ENCODE results near the gene ACTBL2. TPM values are rescaled to one million over a fixed set of nuclear protein-coding genes. Genes with fewer than 3 reads are reported as not detected.

ACTBL2 gene
- total RNA-seq, 1 experiment from 2014 or later: not detected

GRCh38 chr5:57454896-57455295 lies 27.7 kb downstream of the ACTBL2 start:
- ATAC-seq (no peak), DNase-seq (ENCODE audit: low spot score) (no peak)
- Mint-ChIP-seq H3K4me3 (no peak overlapping the region), H3K36me3 (no peaks in the 10 kb centered on the region), H3K27me3 (ENCODE audit: low read depth) (no peaks in the 10 kb centered on the region), H3K4me1 (0 out of 2 replicates have a peak, but pooled peaks cover 6% of the 10 kb centered on the region), H3K9me3 (peaks cover 6% of the 10 kb centered on the region), H3K27ac (no peak overlapping the region)
- TF ChIP-seq EMX1 (CRISPR knock-in tag; IDR thresholded peaks at IDR 0.05): no peak
- TF ChIP-seq NR1H2 (CRISPR knock-in tag; IDR thresholded peaks at IDR 0.05): no peak
- TF ChIP-seq SMAD3 (CRISPR knock-in tag; IDR thresholded peaks at IDR 0.05; ENCODE audit: borderline replicate concordance): no peak
- TF ChIP-seq ZNF396 (CRISPR knock-in tag; IDR thresholded peaks at IDR 0.05; ENCODE audit: borderline replicate concordance): no peak
- TF ChIP-seq, protein P1, sequence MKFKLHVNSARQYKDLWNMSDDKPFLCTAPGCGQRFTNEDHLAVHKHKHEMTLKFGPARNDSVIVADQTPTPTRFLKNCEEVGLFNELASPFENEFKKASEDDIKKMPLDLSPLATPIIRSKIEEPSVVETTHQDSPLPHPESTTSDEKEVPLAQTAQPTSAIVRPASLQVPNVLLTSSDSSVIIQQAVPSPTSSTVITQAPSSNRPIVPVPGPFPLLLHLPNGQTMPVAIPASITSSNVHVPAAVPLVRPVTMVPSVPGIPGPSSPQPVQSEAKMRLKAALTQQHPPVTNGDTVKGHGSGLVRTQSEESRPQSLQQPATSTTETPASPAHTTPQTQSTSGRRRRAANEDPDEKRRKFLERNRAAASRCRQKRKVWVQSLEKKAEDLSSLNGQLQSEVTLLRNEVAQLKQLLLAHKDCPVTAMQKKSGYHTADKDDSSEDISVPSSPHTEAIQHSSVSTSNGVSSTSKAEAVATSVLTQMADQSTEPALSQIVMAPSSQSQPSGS (CRISPR knock-in tag; IDR thresholded peaks at IDR 0.05; ENCODE audit: borderline replicate concordance, low read depth): no peak
- no peak for TF ChIP-seq ZNF317 (CRISPR knock-in tag; IDR thresholded peaks at IDR 0.05; ENCODE audit: borderline replicate concordance, low read depth)
- no peak for TF ChIP-seq FOXP1 (CRISPR knock-in tag; IDR thresholded peaks at IDR 0.05; ENCODE audit: borderline replicate concordance)
- no peak for TF ChIP-seq ETV6 (CRISPR knock-in tag; IDR thresholded peaks at IDR 0.05)
- TF ChIP-seq TEAD1 (CRISPR knock-in tag; IDR thresholded peaks at IDR 0.05): no peak
- no peak for TF ChIP-seq USF2 (CRISPR knock-in tag; IDR thresholded peaks at IDR 0.05)
- TF ChIP-seq FOXJ3 (CRISPR knock-in tag; IDR thresholded peaks at IDR 0.05; ENCODE audit: borderline replicate concordance): no peak
- TF ChIP-seq, protein P2, sequence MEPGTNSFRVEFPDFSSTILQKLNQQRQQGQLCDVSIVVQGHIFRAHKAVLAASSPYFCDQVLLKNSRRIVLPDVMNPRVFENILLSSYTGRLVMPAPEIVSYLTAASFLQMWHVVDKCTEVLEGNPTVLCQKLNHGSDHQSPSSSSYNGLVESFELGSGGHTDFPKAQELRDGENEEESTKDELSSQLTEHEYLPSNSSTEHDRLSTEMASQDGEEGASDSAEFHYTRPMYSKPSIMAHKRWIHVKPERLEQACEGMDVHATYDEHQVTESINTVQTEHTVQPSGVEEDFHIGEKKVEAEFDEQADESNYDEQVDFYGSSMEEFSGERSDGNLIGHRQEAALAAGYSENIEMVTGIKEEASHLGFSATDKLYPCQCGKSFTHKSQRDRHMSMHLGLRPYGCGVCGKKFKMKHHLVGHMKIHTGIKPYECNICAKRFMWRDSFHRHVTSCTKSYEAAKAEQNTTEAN (CRISPR knock-in tag; IDR thresholded peaks at IDR 0.05): no peak
- TF ChIP-seq, protein P3, sequence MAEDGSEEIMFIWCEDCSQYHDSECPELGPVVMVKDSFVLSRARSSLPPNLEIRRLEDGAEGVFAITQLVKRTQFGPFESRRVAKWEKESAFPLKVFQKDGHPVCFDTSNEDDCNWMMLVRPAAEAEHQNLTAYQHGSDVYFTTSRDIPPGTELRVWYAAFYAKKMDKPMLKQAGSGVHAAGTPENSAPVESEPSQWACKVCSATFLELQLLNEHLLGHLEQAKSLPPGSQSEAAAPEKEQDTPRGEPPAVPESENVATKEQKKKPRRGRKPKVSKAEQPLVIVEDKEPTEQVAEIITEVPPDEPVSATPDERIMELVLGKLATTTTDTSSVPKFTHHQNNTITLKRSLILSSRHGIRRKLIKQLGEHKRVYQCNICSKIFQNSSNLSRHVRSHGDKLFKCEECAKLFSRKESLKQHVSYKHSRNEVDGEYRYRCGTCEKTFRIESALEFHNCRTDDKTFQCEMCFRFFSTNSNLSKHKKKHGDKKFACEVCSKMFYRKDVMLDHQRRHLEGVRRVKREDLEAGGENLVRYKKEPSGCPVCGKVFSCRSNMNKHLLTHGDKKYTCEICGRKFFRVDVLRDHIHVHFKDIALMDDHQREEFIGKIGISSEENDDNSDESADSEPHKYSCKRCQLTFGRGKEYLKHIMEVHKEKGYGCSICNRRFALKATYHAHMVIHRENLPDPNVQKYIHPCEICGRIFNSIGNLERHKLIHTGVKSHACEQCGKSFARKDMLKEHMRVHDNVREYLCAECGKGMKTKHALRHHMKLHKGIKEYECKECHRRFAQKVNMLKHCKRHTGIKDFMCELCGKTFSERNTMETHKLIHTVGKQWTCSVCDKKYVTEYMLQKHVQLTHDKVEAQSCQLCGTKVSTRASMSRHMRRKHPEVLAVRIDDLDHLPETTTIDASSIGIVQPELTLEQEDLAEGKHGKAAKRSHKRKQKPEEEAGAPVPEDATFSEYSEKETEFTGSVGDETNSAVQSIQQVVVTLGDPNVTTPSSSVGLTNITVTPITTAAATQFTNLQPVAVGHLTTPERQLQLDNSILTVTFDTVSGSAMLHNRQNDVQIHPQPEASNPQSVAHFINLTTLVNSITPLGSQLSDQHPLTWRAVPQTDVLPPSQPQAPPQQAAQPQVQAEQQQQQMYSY (CRISPR knock-in tag; IDR thresholded peaks at IDR 0.05): no peak
- no peak for TF ChIP-seq ATF1 (CRISPR knock-in tag; IDR thresholded peaks at IDR 0.05)
- no peak for TF ChIP-seq ARID4B (CRISPR knock-in tag; IDR thresholded peaks at IDR 0.05; ENCODE audit: borderline replicate concordance)
- no peak for TF ChIP-seq KAT7 (CRISPR knock-in tag; IDR thresholded peaks at IDR 0.05; ENCODE audit: borderline replicate concordance)
- TF ChIP-seq ZBTB21 (CRISPR knock-in tag; IDR thresholded peaks at IDR 0.05; ENCODE audit: borderline replicate concordance): no peak
- TF ChIP-seq SP1 (CRISPR knock-in tag; conservative IDR thresholded peaks at IDR 0.05): no peak
- TF ChIP-seq OVOL2 (CRISPR knock-in tag; IDR thresholded peaks at IDR 0.05; ENCODE audit: borderline replicate concordance): no peak
- ChIA-PET CTCF (no interaction called here), POLR2A (no interaction called here)

Measured in WTC11 (cell line).